Activated naive CD4-positive, alpha-beta T cell treated with Interleukin-2 at 50 U/mL for 16 hours (primary cell): ENCODE measurements around the gene PRKD1.

Source experiments
- DNase-seq: peaks from one replicate; pipeline ENCODE4 v3.0.0-alpha.2; 2020

The PRKD1 gene

GRCh38 chr14:29927376-29928116 lies at the start of gene PRKD1:
TSS of gene PRKD1 (minus strand) at chr14:29927847.
- DNase-seq, result no peak

- DNase-seq, result no peak
Measured at GRCh38 chr14:29971101-29971500, 43.5 kb upstream of the PRKD1 start.

GRCh38 chr14:29955087-29955486 lies 27.4 kb upstream of the PRKD1 start:
- no peak for DNase-seq

- no peak for DNase-seq
Measured at GRCh38 chr14:29953501-29953900, 25.9 kb upstream of the PRKD1 start.

GRCh38 chr14:29944091-29944490 lies 16.4 kb upstream of the PRKD1 start:
- DNase-seq, result no peak

GRCh38 chr14:29941401-29941800 lies 13.8 kb upstream of the PRKD1 start:
- no peak for DNase-seq

GRCh38 chr14:29940482-29940881 lies 12.8 kb upstream of the PRKD1 start:
- DNase-seq, result no peak

GRCh38 chr14:29937116-29937515 lies 9.5 kb upstream of the PRKD1 start:
- DNase-seq, result no peak

GRCh38 chr14:29930283-29930682 lies 2.6 kb upstream of the PRKD1 start:
- DNase-seq, result no peak

GRCh38 chr14:29928117-29928640 lies 532 bp upstream of the PRKD1 start:
- DNase-seq, result no peak

- DNase-seq, result no peak
Measured at GRCh38 chr14:29926701-29927375, 809 bp downstream of the PRKD1 start.

GRCh38 chr14:29926228-29926627 lies 1.4 kb downstream of the PRKD1 start:
- no peak for DNase-seq

GRCh38 chr14:29925736-29926135 lies 1.9 kb downstream of the PRKD1 start:
- DNase-seq, result no peak

GRCh38 chr14:29925101-29925722 lies 2.4 kb downstream of the PRKD1 start:
- DNase-seq, result no peak

- no peak for DNase-seq
Measured at GRCh38 chr14:29919845-29920244, 7.8 kb downstream of the PRKD1 start.

- DNase-seq, result no peak
Measured at GRCh38 chr14:29918981-29919380, 8.7 kb downstream of the PRKD1 start.

GRCh38 chr14:29913566-29913965 lies 14.1 kb downstream of the PRKD1 start:
- no peak for DNase-seq

- DNase-seq, result no peak
Measured at GRCh38 chr14:29911810-29912209, 15.8 kb downstream of the PRKD1 start.

GRCh38 chr14:29908652-29909577 lies 18.7 kb downstream of the PRKD1 start:
- no peak for DNase-seq

- no peak for DNase-seq
Measured at GRCh38 chr14:29906256-29906870, 21.3 kb downstream of the PRKD1 start.

GRCh38 chr14:29905543-29905942 lies 22.1 kb downstream of the PRKD1 start:
- no peak for DNase-seq
